Nephron (organoid): ENCODE data around the gene LRRC74A.
"Not testable (repeated sequence)": the region's sequence is repeated elsewhere in the genome, so short reads cannot be mapped to it uniquely, and the experiment has no call there.

Source experiments
- H3K27ac Mint-ChIP-seq, 3 experiments: 2 replicates each; pipeline ENCODE4 v1.8.0; 2020; ENCODE audit warnings: mixed read lengths in 3 of 3, mild to moderate bottlenecking in 2 of 3, moderate library complexity in 1 of 3
- H3K27me3 Mint-ChIP-seq: 2 replicates; pipeline ENCODE4 v1.8.0; 2021; ENCODE audit warnings: low read depth, mild to moderate bottlenecking, moderate library complexity, mixed read lengths
- H3K36me3 Mint-ChIP-seq: 2 replicates; pipeline ENCODE4 v1.8.0; 2020; ENCODE audit warnings: low read depth, mixed read lengths
- H3K4me1 Mint-ChIP-seq: 2 replicates; pipeline ENCODE4 v1.8.0; 2020; ENCODE audit warnings: mixed read lengths
- H3K4me3 Mint-ChIP-seq, 3 experiments: 2 replicates each; pipeline ENCODE4 v1.8.0; 2020; ENCODE audit warnings: mild to moderate bottlenecking in 3 of 3, mixed read lengths in 3 of 3, moderate library complexity in 2 of 3
- H3K9me3 Mint-ChIP-seq: 2 replicates; pipeline ENCODE4 v1.8.0; 2020; ENCODE audit warnings: mixed read lengths
- TF ChIP-seq, protein P1 (sequence below), 3 experiments: fragments of 200-600 bp; sonication (generic); IDR thresholded peaks; one replicate each; pipeline ENCODE4 v1.5.0; 2021; ENCODE audit warnings: antibody characterized with exemption in 3 of 3; ENCODE audit not compliant: unreplicated experiment in 3 of 3

The LRRC74A gene

DNA sequence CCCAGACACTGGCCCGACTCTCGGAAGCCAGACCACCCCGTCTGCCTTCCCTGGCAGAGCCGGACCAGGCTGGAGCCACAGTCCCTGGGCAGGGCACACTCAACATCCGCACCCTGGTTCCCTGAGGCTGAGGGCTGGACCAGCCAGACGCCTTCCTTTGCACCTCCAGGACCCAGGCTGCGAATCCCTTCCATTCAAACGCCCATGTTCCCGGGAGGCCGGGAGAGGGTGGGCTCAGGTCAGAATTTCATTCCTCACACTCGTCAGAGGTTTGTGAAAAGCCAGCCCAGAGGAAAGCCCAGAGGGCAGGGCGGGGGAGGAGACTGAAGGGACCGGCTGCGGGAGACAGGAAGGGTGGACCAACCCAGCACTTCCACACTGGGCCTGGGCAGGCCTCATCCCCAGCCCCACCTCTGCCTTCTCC lies 58.7 kb downstream of the LRRC74A start:
- TF ChIP-seq, protein P1, sequence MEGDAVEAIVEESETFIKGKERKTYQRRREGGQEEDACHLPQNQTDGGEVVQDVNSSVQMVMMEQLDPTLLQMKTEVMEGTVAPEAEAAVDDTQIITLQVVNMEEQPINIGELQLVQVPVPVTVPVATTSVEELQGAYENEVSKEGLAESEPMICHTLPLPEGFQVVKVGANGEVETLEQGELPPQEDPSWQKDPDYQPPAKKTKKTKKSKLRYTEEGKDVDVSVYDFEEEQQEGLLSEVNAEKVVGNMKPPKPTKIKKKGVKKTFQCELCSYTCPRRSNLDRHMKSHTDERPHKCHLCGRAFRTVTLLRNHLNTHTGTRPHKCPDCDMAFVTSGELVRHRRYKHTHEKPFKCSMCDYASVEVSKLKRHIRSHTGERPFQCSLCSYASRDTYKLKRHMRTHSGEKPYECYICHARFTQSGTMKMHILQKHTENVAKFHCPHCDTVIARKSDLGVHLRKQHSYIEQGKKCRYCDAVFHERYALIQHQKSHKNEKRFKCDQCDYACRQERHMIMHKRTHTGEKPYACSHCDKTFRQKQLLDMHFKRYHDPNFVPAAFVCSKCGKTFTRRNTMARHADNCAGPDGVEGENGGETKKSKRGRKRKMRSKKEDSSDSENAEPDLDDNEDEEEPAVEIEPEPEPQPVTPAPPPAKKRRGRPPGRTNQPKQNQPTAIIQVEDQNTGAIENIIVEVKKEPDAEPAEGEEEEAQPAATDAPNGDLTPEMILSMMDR (IDR thresholded peaks at IDR 0.05; ENCODE audit: unreplicated experiment in 3 of 3) = no peak
- Mint-ChIP-seq H3K9me3 (no peaks in the 10 kb centered on the region), H3K36me3 (no peaks in the 10 kb centered on the region), H3K27ac (no peak overlapping the region), H3K27me3 (peaks cover 11% of the 10 kb centered on the region), H3K4me3 (no peak overlapping the region), H3K4me1 (peaks cover 14% of the 10 kb centered on the region)

DNA sequence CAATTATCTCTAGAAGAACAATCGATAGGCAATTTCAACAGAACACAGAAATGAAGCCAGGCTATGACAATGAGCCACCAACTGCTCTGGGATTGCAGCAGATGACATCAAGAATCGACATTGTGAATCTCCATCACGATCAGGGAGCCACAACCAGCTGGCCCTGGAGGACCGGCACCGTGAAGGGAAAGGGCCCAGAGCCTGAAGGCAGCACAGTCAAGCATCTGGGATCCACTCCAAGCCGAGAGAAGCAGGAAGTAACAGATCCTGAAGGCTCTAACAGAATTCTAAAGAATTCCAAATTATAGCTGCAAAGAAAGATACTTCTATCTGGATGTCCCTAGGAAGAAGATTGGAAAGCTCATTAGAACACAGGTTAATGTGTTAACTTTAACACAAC lies 61.0 kb downstream of the LRRC74A start:
- Mint-ChIP-seq H3K4me3 (no peak overlapping the region), H3K36me3 (no peaks in the 10 kb centered on the region), H3K27ac (peak overlapping the region in 2 of 3 experiments; percentile 44 to 58), H3K27me3 (peaks cover 6% of the 10 kb centered on the region), H3K9me3 (peaks cover 3% of the 10 kb centered on the region), H3K4me1 (peaks cover 14% of the 10 kb centered on the region)
- TF ChIP-seq, protein P1 (IDR thresholded peaks at IDR 0.05; ENCODE audit: unreplicated experiment in 3 of 3) = no peak

DNA sequence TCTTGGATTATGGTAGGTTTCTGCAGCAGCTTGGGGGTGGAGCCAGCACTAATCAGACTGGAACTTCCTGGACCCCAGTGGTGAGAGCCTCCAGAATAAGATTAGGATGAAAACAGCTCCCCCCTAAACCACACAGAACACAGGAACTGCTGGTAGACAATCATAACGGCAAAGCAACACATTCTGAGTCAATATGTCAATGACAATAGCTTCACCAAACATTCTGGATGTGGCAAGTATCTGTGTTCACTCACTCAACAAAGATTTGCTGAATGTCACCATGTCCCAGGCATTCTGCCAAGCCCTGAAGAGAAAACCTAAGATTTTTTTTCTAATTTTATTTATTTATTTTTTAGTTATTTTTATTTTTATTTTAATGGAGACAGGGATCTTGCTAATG lies 65.2 kb downstream of the LRRC74A start:
- H3K27ac Mint-ChIP-seq = no peak overlapping the region
- H3K9me3 Mint-ChIP-seq = peaks cover 6% of the 10 kb centered on the region
- no peak overlapping the region for H3K4me3 Mint-ChIP-seq
- no peaks in the 10 kb centered on the region for H3K27me3 Mint-ChIP-seq
- no peaks in the 10 kb centered on the region for H3K36me3 Mint-ChIP-seq
- peaks cover 14% of the 10 kb centered on the region for H3K4me1 Mint-ChIP-seq
- TF ChIP-seq, protein P1 (IDR thresholded peaks at IDR 0.05; ENCODE audit: unreplicated experiment in 3 of 3) = no peak

DNA sequence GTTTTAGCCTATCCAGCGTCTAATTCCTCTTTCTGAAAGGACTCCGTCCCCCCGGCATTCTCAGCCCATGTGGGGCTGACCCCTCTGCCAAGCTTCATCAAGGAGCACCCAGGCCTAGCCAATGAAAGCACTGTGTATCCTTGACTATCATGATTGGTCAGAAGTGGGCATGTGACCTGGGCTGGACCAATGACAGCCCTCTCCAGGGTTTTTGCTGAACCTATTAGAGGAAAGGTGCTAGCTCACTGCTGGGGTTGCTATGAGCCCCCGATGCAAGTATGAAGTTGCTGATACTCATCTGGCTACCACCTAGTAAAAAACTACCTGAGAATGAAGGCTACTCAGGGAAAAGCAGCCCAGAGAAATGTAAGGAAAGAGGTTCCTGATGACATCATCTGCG lies 68.1 kb downstream of the LRRC74A start:
- Mint-ChIP-seq H3K4me3 (no peak overlapping the region), H3K9me3 (peaks cover 6% of the 10 kb centered on the region), H3K27ac (no peak overlapping the region), H3K27me3 (no peaks in the 10 kb centered on the region), H3K36me3 (no peaks in the 10 kb centered on the region), H3K4me1 (no peaks in the 10 kb centered on the region)
- TF ChIP-seq, protein P1 (IDR thresholded peaks at IDR 0.05; ENCODE audit: unreplicated experiment in 3 of 3) = no peak

DNA sequence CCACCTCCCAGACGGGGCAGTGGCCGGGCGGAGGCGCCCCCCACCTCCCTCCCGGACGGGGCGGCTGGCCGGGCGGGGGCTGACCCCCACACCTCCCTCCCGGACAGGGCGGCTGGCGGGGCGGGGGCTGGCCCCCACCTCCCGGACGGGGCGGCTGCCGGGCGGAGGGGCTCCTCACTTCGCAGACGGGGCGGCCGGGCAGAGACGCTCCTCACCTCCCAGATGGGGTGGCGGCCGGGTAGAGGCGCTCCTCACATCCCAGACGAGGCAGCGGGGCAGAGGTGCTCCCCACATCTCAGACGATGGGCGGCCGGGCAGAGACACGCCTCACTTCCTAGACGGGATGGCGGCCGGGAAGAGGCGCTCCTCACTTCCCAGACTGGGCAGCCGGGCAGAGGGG lies 71.8 kb downstream of the LRRC74A start:
- not testable (repeated sequence) for H3K27ac Mint-ChIP-seq, H3K27me3 Mint-ChIP-seq, H3K36me3 Mint-ChIP-seq, H3K9me3 Mint-ChIP-seq, H3K4me3 Mint-ChIP-seq
- peaks cover 20% of the 10 kb centered on the region for H3K4me1 Mint-ChIP-seq

DNA sequence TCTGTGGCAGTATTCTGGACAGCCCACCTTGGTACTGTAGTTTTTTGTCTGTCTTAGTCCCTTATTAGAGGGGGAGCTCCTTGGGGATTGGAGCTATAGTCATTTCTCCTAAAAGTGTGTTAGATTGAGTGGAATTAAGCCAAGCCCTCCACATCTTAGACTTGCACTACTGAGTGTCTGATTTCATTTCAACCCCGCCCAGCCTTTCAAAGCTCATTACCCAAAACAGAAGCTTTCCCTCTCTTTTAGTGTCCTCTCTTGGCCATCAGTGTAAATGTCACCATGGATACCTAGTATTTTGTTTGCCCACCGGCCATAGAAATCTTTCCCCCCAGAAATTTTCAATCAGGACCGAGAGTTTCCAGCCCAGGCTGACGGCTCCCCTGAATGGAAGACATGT lies 74.5 kb downstream of the LRRC74A start:
- Mint-ChIP-seq H3K4me1 (peaks cover 39% of the 10 kb centered on the region), H3K9me3 (peaks cover 5% of the 10 kb centered on the region), H3K27me3 (no peaks in the 10 kb centered on the region), H3K27ac (peak overlapping the region in 2 of 3 experiments; percentile 77 to 92), H3K36me3 (no peaks in the 10 kb centered on the region), H3K4me3 (no peak overlapping the region)
- TF ChIP-seq, protein P1 (IDR thresholded peaks at IDR 0.05; ENCODE audit: unreplicated experiment in 3 of 3) = no peak
